Activated T-helper 17 cell treated with anti-CD3 and anti-CD28 coated beads, Interleukin-2, amount 50 U/mL, for 72 hours (primary cell): ENCODE measurements around the gene DNALI1. TPM values are rescaled to one million over a fixed set of nuclear protein-coding genes. Genes with fewer than 3 reads are reported as not detected.
"Not testable (repeated sequence)": the region's sequence is repeated elsewhere in the genome, so short reads cannot be mapped to it uniquely, and the experiment has no call there.

ENCODE experiments used
- ATAC-seq: fragments of 150-1000 bp; cut with Tn5 transposase; replicated peaks from 2 replicates; pipeline ENCODE4 v1.10.0; 2021; ENCODE audit warnings: mild to moderate bottlenecking, moderate library complexity
- H3K27ac Mint-ChIP-seq: one replicate; pipeline ENCODE4 v1.8.0; 2022; ENCODE audit warnings: mixed read lengths
- H3K27me3 Mint-ChIP-seq: one replicate; pipeline ENCODE4 v1.8.0; 2022; ENCODE audit warnings: mixed read lengths
- H3K36me3 Mint-ChIP-seq: one replicate; pipeline ENCODE4 v1.8.0; 2022; ENCODE audit warnings: low read depth, mild to moderate bottlenecking, mixed read lengths
- H3K4me1 Mint-ChIP-seq: one replicate; pipeline ENCODE4 v1.8.0; 2022; ENCODE audit warnings: mixed read lengths
- H3K4me3 Mint-ChIP-seq: one replicate; pipeline ENCODE4 v1.8.0; 2022; ENCODE audit warnings: mild to moderate bottlenecking, mixed read lengths
- H3K9me3 Mint-ChIP-seq: one replicate; pipeline ENCODE4 v1.8.0; 2022; ENCODE audit warnings: mixed read lengths
- total RNA-seq, 2 donors: library from RNA; stranded (reverse); gene quantifications; one replicate each; pipeline ENCODE4 v1.2.3, GENCODE V29; 2022

DNALI1 gene
- under 1 TPM in 1 of 2 donors, not detected in 1; 0.37 TPM for total RNA-seq

DNA sequence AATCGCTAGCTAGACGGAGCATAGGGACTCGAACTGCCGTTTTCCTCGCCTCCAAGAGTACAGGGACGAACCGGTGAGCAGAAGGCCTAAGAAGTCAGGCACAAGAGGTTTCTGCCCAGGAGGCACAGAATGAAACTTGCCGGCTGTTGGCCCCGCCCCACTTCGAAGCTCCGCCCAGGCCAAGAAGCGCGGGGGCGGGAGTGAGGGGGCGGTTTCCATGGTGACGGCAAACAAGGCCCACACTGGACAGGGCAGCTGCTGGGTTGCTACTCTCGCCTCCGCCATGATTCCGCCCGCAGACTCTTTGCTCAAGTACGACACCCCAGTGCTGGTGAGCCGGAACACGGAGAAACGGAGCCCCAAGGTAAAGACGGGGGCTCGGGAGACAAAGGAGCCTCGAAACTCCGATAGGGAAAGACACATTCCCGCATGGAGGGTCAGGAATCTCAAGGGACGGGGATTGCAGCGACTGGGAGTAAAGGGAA lies at the start of gene DNALI1:
Gene DNALI1 (plus strand): TSS at position 229 of the 485 bp plus-strand sequence. CDS start 55 bp downstream, at position 284.
- H3K27me3 Mint-ChIP-seq, result no peaks in the 10 kb centered on the region
- no peak within 1 kb of the TSS for H3K4me3 Mint-ChIP-seq
- H3K9me3 Mint-ChIP-seq, result no peaks in the 10 kb centered on the region
- ATAC-seq, result no peak
- peaks cover 25% of the 10 kb centered on the region for H3K36me3 Mint-ChIP-seq
- H3K4me1 Mint-ChIP-seq, result peaks cover 26% of the 10 kb centered on the region
- peak within 1 kb of the TSS; percentile 31 for H3K27ac Mint-ChIP-seq

DNA sequence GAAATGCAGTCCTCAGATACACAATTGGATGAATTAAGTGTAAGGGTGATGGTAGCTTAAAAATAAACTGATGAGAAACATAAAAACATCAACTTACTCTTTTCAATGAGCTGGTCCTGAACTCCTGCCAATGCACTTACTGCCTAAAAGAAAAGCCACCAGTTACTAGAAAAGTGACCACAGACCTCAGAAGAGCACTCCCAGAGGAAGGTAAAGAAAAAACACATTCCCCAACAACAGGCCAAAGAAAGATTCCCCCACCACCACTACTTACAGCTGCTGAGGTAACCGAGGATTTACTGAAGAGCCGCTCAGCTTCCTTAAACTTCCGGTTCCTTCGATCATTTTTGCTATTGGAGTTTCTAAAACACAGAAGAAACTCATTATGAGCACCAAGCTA lies 47.6 kb upstream of the DNALI1 start:
- Mint-ChIP-seq H3K4me3 (no peak overlapping the region), H3K27ac (peak overlapping the region; percentile 60), H3K9me3 (no peaks in the 10 kb centered on the region), H3K36me3 (peaks cover 96% of the 10 kb centered on the region), H3K4me1 (peaks cover 23% of the 10 kb centered on the region), H3K27me3 (no peaks in the 10 kb centered on the region)
- ATAC-seq, result no peak

DNA sequence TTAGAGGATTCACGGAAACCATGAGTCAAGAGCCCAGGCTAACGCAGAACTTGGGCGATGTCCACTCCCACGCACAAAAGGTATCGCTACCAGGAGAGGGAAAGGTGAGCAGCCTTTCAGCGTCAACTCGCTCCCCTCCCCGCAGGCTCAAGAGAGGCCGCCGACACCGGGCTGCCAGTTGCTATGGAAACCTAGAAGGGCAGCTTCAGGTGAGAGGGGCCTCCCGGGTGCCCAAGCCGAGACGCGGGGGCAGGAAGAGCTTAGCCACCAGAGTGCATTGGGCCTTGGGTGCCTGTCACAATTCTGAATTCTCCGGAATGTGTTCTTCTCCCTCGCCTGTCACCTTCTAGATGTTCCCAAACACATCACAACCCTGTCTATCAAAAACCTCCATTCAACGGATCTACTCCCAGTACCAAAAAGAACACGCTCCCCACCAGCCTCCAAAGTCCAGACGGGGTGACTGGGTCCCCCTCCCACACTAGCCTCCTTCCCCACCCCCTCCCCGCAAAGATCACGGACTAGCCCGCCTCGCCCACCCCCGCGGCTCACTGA lies 42.9 kb upstream of the DNALI1 start:
- peak overlapping the region; percentile 93 for H3K27ac Mint-ChIP-seq
- H3K9me3 Mint-ChIP-seq, result no peaks in the 10 kb centered on the region
- H3K27me3 Mint-ChIP-seq, result no peaks in the 10 kb centered on the region
- peak overlapping the region; percentile 75 for H3K4me3 Mint-ChIP-seq
- peaks cover 57% of the 10 kb centered on the region for H3K36me3 Mint-ChIP-seq
- ATAC-seq, result peak; percentile 74
- H3K4me1 Mint-ChIP-seq, result peaks cover 27% of the 10 kb centered on the region

DNA sequence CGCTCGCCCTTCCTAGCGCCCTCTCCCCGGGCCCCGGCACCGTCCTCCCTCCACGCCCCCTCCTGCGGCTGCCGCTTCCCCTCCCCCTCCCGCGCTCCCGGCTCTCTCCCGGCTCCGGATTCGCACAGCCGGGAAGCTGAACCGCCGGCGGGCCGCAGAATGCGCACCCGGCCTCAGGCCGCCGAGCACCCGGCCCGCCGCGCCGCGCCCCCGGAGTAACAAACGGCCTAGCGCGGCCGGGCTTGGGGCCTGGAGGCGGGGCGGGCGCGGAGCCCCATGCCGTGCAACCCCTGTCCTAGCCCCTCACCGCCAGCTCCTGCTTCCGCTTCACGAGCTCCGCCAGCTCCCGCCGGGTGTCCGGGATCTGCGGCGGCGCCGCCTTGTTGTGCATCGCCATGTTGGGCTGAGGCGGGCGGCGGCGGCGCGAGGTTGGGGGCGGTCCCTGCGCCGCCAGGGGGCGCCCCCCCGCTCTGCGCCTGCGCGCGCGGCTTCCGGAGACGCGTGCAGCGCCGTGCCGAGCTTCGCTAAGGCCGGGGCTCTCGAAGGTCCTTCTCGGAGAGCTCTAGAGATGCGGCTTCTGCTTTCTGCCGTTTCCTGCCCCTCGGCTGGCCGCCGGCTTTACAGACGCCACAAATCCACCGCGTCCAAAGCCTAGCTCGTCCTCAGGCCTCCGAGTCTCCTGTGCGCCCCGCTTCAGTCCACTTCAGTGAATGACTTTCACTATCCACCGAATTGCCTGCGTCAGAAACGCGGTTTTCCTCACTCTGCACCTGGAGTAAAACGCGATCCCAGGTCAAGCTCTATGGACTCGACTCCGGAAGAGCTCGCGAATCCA lies 42.2 kb upstream of the DNALI1 start, which contains the start of gene MEAF6:
Gene MEAF6 (minus strand): TSS at position 417 of the 835 bp plus-strand sequence. CDS start 20 bp downstream, at position 397.
- Mint-ChIP-seq H3K27me3 (no peaks in the 10 kb centered on the region), H3K4me1 (peaks cover 28% of the 10 kb centered on the region), H3K27ac (peak within 1 kb of the TSS; percentile 97), H3K9me3 (no peaks in the 10 kb centered on the region), H3K36me3 (peaks cover 50% of the 10 kb centered on the region), H3K4me3 (peak within 1 kb of the TSS; percentile 75)
- peak; percentile 91 for ATAC-seq

DNA sequence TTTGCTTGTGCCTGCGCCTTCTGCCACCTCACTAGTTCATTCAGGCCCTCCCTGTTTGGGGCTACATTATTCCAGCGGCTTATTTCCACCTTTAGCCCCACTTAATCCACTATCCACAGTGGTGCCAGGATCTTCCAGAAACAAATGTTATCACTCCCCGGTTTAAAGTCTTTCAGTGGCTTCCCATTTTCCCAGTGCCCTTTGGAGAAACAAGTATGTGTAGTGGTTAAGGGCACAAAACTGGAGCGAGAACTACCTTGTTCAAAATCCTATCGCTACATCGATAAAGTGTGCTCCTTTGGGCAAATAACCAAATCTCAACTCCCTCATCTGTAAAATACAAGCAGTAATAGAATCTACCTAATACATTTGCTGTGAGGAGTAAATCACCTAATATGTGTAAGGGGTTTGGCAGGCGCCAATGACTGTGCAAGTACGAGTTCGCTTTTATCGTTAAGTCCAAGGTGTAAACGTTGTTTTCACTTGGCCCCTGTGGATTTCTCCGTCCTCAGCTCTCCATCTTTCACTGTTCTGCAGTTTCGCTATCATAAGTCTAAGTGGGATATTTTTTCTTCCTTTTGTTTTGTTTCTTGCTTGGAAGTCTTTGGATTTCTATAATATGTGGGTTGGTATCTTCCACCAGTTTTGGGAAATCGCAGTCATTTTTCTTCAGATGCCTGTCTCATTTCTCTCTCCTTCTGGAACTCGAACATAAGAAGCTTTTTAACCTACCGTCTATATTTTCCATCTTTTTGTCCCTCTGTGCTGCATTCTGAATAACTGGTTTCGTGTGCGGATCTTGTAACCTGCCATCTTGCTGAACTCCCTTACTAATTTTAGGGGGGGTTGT lies 41.3 kb upstream of the DNALI1 start:
- no peaks in the 10 kb centered on the region for H3K27me3 Mint-ChIP-seq
- H3K4me1 Mint-ChIP-seq, result peaks cover 28% of the 10 kb centered on the region
- peak overlapping the region; percentile 97 for H3K27ac Mint-ChIP-seq
- H3K36me3 Mint-ChIP-seq, result peaks cover 42% of the 10 kb centered on the region
- H3K4me3 Mint-ChIP-seq, result peak overlapping the region; percentile 75
- no peak for ATAC-seq
- H3K9me3 Mint-ChIP-seq, result no peaks in the 10 kb centered on the region

DNA sequence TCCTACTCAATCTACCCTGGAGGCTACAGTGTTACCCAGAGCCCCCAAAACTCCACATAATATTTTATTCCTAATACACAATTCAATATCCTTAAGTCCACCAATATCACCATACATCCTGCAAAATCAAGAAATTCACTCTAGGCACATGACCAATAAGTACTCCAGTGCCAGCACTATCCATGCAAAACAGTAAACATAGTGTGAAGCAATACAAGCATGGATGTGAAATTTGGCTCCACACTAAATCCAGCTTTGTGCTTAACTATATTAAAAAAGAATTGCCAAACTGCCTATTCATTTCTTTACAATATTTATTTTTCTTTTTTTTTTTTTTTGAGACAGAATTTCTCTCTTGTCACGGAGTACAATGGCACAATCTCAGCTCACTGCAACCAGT lies 39.2 kb upstream of the DNALI1 start:
- no peaks in the 10 kb centered on the region for H3K27me3 Mint-ChIP-seq

DNA sequence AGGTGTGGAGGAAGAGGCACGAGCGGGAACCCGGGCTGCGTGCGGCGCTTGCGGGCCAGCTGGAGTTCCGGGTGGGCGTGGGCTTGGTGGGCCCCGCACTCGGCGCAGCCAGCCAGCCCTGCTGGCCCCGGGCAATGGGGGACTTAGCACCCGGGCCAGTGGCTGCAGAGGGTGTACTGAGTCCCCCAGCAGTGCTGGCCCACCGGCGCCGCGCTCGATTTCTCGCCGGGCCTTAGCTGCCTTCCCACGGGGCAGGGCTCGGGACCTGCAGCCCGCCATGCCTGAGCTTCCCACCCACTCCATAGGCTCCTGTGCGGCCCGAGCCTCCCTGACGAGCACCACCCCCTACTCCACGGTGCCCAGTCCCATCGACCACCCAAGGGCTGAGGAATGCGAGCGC lies 38.5 kb upstream of the DNALI1 start:
- H3K4me3 Mint-ChIP-seq, H3K27me3 Mint-ChIP-seq, H3K9me3 Mint-ChIP-seq, ATAC-seq, H3K27ac Mint-ChIP-seq: not testable (repeated sequence)
- H3K36me3 Mint-ChIP-seq, result peaks cover 17% of the 10 kb centered on the region
- H3K4me1 Mint-ChIP-seq, result peaks cover 21% of the 10 kb centered on the region

More for the DNA sequence above, 39.2 kb upstream of the DNALI1 start:
- Mint-ChIP-seq H3K36me3 (peaks cover 24% of the 10 kb centered on the region), H3K9me3 (no peaks in the 10 kb centered on the region), H3K4me1 (peaks cover 22% of the 10 kb centered on the region), H3K4me3 (no peak overlapping the region), H3K27ac (no peak overlapping the region)
- ATAC-seq, result no peak

DNA sequence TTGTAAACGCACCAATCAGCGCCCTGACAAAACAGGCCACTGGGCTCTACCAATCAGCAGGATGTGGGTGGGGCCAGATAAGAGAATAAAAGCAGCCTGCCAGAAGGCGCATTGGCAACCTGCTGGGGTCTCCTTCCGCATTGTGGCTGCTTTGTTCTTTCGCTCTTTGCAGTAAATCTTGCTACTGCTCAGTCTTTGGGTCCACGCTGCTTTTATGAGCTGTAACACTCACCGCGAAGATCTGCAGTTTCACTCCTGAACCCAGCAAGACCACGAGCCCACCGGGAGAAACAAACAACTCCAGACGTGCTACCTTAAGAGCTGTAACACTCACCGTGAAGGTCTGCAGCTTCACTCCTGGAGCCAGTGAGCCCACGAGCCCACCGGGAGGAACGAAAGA lies 37.8 kb upstream of the DNALI1 start:
- Mint-ChIP-seq H3K27ac (peak overlapping the region; percentile 80), H3K36me3 (peaks cover 10% of the 10 kb centered on the region), H3K4me1 (peaks cover 17% of the 10 kb centered on the region), H3K4me3 (peak overlapping the region; percentile 81)
- not testable (repeated sequence) for H3K9me3 Mint-ChIP-seq, H3K27me3 Mint-ChIP-seq, ATAC-seq

DNA sequence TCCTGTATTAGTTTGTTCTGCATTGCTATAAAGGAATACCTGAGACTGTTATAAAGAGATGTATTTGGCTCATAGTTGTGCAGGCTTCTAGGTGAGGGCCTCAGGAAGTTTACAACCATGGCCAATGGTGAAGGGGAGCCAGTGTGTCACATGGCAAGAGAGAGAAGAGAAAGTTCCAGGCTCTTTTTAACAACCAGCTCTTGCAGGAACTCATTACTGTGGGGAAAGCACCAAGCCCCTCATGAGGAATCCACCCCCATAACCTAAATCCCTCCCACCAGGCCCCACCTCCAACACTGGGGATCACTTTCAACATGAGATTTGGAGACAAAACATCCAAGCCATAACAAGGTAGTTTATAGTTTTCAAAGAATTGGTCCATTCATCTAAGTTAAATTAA lies 37.1 kb upstream of the DNALI1 start:
- no peak for ATAC-seq

DNA sequence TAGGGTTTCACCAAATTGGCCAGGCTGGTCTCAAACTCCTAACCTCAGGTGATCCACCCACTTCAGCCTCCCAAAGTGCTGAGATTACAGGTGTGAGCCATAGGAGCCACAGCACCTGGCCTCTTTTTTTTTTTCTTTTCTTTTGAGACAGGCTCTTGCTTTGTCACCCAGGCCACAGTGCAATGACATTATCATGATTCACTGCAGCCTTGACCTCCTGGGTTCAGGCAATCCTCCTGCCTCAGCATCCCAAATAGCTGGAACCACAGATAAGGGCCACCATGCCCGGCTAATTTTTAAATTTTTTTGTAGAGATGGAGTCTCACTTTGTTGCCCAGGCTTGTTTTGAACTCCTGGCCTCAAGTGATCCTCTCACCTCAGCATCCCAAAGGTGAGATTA lies 26.9 kb upstream of the DNALI1 start:
- not testable (repeated sequence) for H3K27ac Mint-ChIP-seq, ATAC-seq, H3K9me3 Mint-ChIP-seq, H3K4me1 Mint-ChIP-seq, H3K4me3 Mint-ChIP-seq, H3K27me3 Mint-ChIP-seq
- peaks cover 13% of the 10 kb centered on the region for H3K36me3 Mint-ChIP-seq

More for the DNA sequence above, 37.1 kb upstream of the DNALI1 start:
- Mint-ChIP-seq H3K36me3 (peaks cover 7% of the 10 kb centered on the region), H3K9me3 (no peaks in the 10 kb centered on the region), H3K4me3 (peak overlapping the region; percentile 81), H3K27me3 (no peaks in the 10 kb centered on the region), H3K4me1 (peaks cover 17% of the 10 kb centered on the region), H3K27ac (peak overlapping the region; percentile 80)

DNA sequence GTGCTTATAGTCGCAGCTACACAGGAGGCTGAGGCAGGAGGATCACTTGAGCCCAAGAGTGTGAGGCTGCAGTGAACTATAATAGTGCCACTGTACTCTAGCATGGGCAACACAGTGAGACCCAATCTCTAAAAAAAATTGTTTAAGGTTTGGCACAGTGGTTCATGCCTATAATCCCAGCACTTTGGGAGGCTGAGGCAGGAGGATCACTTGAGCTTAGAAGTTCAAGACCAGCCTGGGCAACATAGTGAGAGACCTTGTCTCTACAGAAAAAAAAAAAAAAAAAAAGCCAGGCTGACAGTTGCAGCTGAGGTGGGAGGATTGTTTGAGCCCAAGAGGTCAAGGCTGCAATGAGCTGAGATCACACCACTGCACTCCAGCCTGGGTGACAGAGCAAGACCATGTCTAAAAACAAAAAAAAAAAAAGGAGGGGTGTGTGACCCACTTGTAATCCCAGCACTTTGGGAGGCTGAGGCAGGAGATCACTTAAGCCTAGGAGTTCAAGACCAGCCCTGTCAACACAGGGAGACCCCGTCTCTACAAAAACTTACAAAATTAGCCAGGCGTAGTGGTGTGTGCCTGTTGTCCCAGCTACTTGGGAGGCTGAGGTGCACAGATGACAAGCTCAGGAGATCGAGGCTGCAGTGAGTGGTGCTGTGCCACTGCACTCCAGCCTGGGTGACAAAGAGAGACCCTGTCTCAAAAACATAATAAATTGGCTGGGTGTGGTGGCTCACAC lies 24.2 kb upstream of the DNALI1 start:
- H3K4me1 Mint-ChIP-seq, result peaks cover 19% of the 10 kb centered on the region
- H3K27ac Mint-ChIP-seq, H3K4me3 Mint-ChIP-seq, H3K27me3 Mint-ChIP-seq, H3K9me3 Mint-ChIP-seq, ATAC-seq: not testable (repeated sequence)
- H3K36me3 Mint-ChIP-seq, result peaks cover 39% of the 10 kb centered on the region

DNA sequence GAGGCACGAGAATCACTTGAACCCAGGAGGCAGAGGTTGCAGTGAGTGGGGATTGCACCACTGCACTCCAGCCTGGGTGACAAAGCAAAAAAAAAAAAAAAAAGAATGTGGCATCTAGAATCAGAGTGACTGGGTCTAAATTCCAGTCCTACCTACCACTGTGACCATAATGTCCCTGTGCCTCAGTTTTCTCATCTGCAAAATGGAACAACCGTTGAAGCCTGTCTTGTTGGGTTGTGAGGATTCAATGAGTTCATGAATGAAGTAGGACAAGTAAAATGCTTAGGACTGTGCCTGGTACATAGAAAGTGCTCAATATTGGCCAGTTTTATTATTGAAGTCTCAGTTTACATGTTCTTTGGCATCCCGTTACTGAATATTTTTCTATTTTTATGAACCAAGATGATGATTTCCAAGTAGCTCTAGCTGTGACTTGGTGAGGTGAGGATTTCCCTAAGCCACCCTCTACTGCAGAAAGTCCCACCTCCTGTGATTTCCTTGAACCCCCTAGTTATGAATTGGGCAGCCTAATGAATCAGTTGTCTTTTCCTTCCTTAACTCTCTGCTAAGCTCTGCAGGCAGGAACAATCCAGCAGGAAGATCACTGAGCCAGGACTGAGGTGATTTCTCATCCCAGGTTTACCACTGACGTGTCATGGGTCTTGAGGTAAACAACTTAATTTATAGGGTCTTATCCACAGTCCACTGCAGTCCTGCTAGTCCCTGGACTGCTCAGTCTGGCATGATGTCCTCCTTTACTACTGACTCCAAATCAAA lies 23.2 kb upstream of the DNALI1 start:
- H3K4me1 Mint-ChIP-seq, result peaks cover 23% of the 10 kb centered on the region
- peaks cover 48% of the 10 kb centered on the region for H3K36me3 Mint-ChIP-seq
- peak overlapping the region; percentile 81 for H3K27ac Mint-ChIP-seq
- H3K27me3 Mint-ChIP-seq, result no peaks in the 10 kb centered on the region
- no peak overlapping the region for H3K4me3 Mint-ChIP-seq
- no peaks in the 10 kb centered on the region for H3K9me3 Mint-ChIP-seq
- no peak for ATAC-seq

DNA sequence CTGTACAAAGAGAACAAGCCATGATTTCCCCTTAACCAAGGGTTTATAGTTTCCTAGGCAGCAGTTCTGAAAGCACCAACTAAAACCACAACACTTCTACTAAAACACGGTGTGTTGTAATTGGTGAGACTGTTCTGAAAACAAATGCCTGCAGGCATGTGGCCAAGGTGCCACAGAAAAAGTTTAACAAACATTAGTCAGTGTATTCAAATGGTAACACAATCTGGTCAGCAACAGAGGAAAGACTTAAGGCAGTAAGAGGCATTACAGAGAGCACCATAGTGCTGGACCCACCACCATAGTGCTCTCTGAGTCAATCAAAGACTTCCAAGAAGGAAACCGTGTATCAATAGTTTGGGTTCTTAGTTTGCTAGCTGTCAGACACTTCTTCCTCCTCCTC lies 19.4 kb upstream of the DNALI1 start:
- peak overlapping the region; percentile 35 for H3K4me3 Mint-ChIP-seq
- H3K27ac Mint-ChIP-seq, result peak overlapping the region; percentile 67
- peak; percentile 94 for ATAC-seq
- H3K4me1 Mint-ChIP-seq, result peaks cover 23% of the 10 kb centered on the region
- H3K9me3 Mint-ChIP-seq, result no peaks in the 10 kb centered on the region
- no peaks in the 10 kb centered on the region for H3K27me3 Mint-ChIP-seq
- peaks cover 87% of the 10 kb centered on the region for H3K36me3 Mint-ChIP-seq
